ENCODE measurements around the gene PTPN7. TPM values are rescaled to one million over a fixed set of nuclear protein-coding genes. Genes with fewer than 3 reads are reported as not detected.
"Not testable (repeated sequence)": the region's sequence is repeated elsewhere in the genome, so short reads cannot be mapped to it uniquely, and the experiment has no call there.

The PTPN7 gene
- polyA plus RNA-seq, 1 experiment: not detected

- CTCF ChIA-PET: interaction anchor here (0.6 to 8.2 kb wide), 8 partner anchors 10 to 222 kb away, joined by 3 to 163 read pairs (median 4); partner anchors contain the start of gene ELF3
- Histone ChIP-seq H3K4me3 (ENCODE audit: low read depth, low read length) (no peak overlapping the region), H3K27me3 (ENCODE audit: control insufficient read depth, insufficient read depth, low read length) (peaks cover 11% of the 10 kb centered on the region), H3K9me3 (ENCODE audit: control insufficient read depth, insufficient read depth, low read length) (no peaks in the 10 kb centered on the region), H3K27ac (ENCODE audit: low read depth, low read length) (no peak overlapping the region)
- no peak for DNase-seq (ENCODE audit: low read depth, low spot score)
- POLR2A ChIA-PET: interaction anchor here (0.6 kb wide), 1 partner anchor 111 kb away, joined by 4 read pairs; no protein-coding TSS in a partner anchor
- TF ChIP-seq, protein P1, sequence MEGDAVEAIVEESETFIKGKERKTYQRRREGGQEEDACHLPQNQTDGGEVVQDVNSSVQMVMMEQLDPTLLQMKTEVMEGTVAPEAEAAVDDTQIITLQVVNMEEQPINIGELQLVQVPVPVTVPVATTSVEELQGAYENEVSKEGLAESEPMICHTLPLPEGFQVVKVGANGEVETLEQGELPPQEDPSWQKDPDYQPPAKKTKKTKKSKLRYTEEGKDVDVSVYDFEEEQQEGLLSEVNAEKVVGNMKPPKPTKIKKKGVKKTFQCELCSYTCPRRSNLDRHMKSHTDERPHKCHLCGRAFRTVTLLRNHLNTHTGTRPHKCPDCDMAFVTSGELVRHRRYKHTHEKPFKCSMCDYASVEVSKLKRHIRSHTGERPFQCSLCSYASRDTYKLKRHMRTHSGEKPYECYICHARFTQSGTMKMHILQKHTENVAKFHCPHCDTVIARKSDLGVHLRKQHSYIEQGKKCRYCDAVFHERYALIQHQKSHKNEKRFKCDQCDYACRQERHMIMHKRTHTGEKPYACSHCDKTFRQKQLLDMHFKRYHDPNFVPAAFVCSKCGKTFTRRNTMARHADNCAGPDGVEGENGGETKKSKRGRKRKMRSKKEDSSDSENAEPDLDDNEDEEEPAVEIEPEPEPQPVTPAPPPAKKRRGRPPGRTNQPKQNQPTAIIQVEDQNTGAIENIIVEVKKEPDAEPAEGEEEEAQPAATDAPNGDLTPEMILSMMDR (IDR thresholded peaks at IDR 0.05; ENCODE audit: low read depth, low read length): no peak
Observed at GRCh38 chr1:202117898-202118371, 42.5 kb downstream of the PTPN7 start.

GRCh38 chr1:202116287-202116686 is 44.1 kb downstream of the PTPN7 start:
- Histone ChIP-seq H3K27me3 (ENCODE audit: control insufficient read depth, insufficient read depth, low read length) (peaks cover 8% of the 10 kb centered on the region), H3K4me3 (ENCODE audit: low read depth, low read length) (no peak overlapping the region), H3K9me3 (ENCODE audit: control insufficient read depth, insufficient read depth, low read length) (no peaks in the 10 kb centered on the region), H3K27ac (ENCODE audit: low read depth, low read length) (no peak overlapping the region)
- no peak for DNase-seq (ENCODE audit: low read depth, low spot score)
- TF ChIP-seq, protein P1 (IDR thresholded peaks at IDR 0.05; ENCODE audit: low read depth, low read length): no peak
- ChIA-PET CTCF (interaction anchor here (1.2 to 8.2 kb wide), 2 partner anchors 108 to 117 kb away, joined by 6 to 125 read pairs; no protein-coding TSS in a partner anchor), POLR2A (no interaction called here)

- peaks cover 7% of the 10 kb centered on the region for H3K27me3 ChIP-seq (ENCODE audit: control insufficient read depth, insufficient read depth, low read length)
- no peaks in the 10 kb centered on the region for H3K9me3 ChIP-seq (ENCODE audit: control insufficient read depth, insufficient read depth, low read length)
- no peak overlapping the region for H3K27ac ChIP-seq (ENCODE audit: low read depth, low read length)
- ChIA-PET CTCF (interaction anchor here (0.6 to 4.0 kb wide), 6 partner anchors 10 to 596 kb away, joined by 3 to 23 read pairs (median 4); partner anchors contain the start of gene ELF3), POLR2A (interaction anchor here (0.7 to 1.2 kb wide), 3 partner anchors 11 to 408 kb away, joined by 3 to 5 read pairs (median 3); no protein-coding TSS in a partner anchor)
- no peak for DNase-seq (ENCODE audit: low read depth, low spot score)
- no peak overlapping the region for H3K4me3 ChIP-seq (ENCODE audit: low read depth, low read length)
- TF ChIP-seq, protein P1 (IDR thresholded peaks at IDR 0.05; ENCODE audit: low read depth, low read length): no peak
Observed at GRCh38 chr1:202113690-202114300, 46.6 kb downstream of the PTPN7 start.

DNA sequence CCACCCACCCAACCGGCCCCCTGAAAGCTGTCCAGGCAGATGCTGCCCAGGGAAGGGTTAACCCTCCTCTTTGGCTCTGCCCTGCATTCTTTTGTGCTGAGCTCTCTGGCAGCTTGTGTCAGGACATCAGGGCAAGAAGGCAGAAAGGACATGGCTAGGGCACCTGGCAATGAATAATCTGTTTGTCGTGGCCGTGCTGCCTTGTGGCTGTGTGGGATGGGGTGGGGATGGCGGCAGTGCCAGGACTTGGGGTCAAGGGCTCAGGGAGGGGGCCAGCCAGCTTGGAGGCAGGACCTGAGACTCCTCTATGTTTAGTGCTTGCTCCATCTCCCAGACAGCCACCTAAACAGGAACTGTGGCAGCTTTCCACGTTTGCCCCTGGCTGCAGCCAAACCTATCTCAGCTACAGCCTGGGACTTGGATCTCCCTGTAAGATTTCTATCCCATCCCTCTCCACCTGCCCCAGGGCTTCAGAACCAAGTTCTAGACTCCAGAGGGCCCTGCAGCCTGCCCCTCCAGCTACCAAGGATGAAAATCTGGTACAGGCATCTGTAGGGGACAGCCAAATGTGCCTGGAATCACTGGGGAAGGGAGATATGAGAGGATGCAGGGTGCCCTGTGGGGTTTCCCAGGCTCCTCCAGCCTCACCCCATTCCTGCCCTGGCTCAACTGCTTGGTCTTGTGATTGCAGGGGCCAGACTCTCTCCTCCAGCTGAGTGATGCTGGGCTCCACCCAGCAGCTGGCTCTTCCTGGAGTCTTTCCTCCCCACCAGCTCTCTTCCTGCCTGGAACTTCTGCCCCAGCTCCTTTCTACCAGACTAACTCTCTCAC is 47.3 kb downstream of the PTPN7 start:
- Histone ChIP-seq H3K27ac (ENCODE audit: low read depth, low read length) (no peak overlapping the region), H3K4me3 (ENCODE audit: low read depth, low read length) (no peak overlapping the region), H3K27me3 (ENCODE audit: control insufficient read depth, insufficient read depth, low read length) (peaks cover 7% of the 10 kb centered on the region), H3K9me3 (ENCODE audit: control insufficient read depth, insufficient read depth, low read length) (no peaks in the 10 kb centered on the region)
- ChIA-PET CTCF (interaction anchor here (0.6 to 4.0 kb wide), 6 partner anchors 10 to 595 kb away, joined by 3 to 23 read pairs (median 4); no protein-coding TSS in a partner anchor), POLR2A (interaction anchor here (0.5 to 1.2 kb wide), 3 partner anchors 12 to 91 kb away, joined by 3 to 7 read pairs (median 3); no protein-coding TSS in a partner anchor)
- TF ChIP-seq, protein P1 (IDR thresholded peaks at IDR 0.05; ENCODE audit: low read depth, low read length): no peak
- no peak for DNase-seq (ENCODE audit: low read depth, low spot score)

DNA sequence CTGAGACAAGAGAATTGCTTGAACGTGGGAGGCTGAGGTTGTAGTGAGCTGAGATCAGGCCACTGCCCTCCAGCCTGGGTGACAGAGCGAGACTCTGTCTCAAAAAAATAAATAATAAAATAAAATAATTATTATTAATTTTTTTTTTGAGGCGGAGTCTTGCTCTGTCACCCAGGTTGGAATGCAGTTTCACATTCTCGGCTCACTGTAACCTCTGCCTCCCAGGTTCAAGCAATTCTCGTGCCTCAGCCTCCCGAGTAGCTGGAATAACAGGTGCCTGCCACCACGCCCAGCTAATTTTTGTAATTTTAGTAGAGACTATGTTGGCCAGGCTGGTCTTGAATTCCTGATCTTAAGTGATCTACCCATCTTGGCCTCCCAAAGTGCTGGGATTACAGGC is 48.8 kb downstream of the PTPN7 start:
- H3K4me3 ChIP-seq (ENCODE audit: low read depth, low read length); POLR2A ChIA-PET; CTCF ChIA-PET; H3K27me3 ChIP-seq (ENCODE audit: control insufficient read depth, insufficient read depth, low read length); DNase-seq (ENCODE audit: low read depth, low spot score); H3K27ac ChIP-seq (ENCODE audit: low read depth, low read length); H3K9me3 ChIP-seq (ENCODE audit: control insufficient read depth, insufficient read depth, low read length): not testable (repeated sequence)
